H1 (cell line): Measurements from ENCODE around the gene IFNL4. TPM values are rescaled to one million over a fixed set of nuclear protein-coding genes. Genes with fewer than 3 reads are reported as not detected.

Experiments
- CTCF ChIA-PET: fragments of 300-600 bp; sonication (Branson Sonifier 250); formaldehyde crosslinking; loops from one replicate; lab custom pipeline; 2021; ENCODE audit not compliant: partially characterized antibody; lab: Charles Lee
- POLR2A ChIA-PET: fragments of 300-600 bp; sonication (Branson Sonifier 250); formaldehyde crosslinking; loops from one replicate; lab custom pipeline; 2021; ENCODE audit warnings: inconsistent platforms; ENCODE audit not compliant: partially characterized antibody; lab: Charles Lee
- DNase-seq, 2 experiments: peaks; one replicate each; pipeline versions ENCODE4 v3.0.0 to v3.0.0-alpha.2; 2010 to 2022; ENCODE audit warnings: low spot score in 2 of 2, low read depth in 1 of 2, mixed read lengths in 1 of 2
- FAIRE-seq: peaks from 2 replicates; lab custom pipeline; 2011; peaks lifted over from hg19 to GRCh38; lab: Jason Lieb, UNC
- H2AFZ ChIP-seq: 2 replicates; pipeline ENCODE4 v1.8.1; 2012; ENCODE audit warnings: low read length, inconsistent platforms
- H2AK5ac ChIP-seq: 2 replicates; pipeline ENCODE4 v1.6.1; 2013; ENCODE audit warnings: low read depth, low read length
- H2BK120ac ChIP-seq: replicated peaks from 2 replicates; pipeline ENCODE3; 2013; ENCODE audit warnings: low read depth, low read length, inconsistent platforms
- H2BK12ac ChIP-seq: 2 replicates; pipeline ENCODE4 v1.6.1; 2013; ENCODE audit warnings: low read depth, low read length
- H2BK15ac ChIP-seq: 2 replicates; pipeline ENCODE4 v1.6.1; 2013; ENCODE audit warnings: low read length
- H2BK20ac ChIP-seq: 2 replicates; pipeline ENCODE4 v1.6.1; 2013; ENCODE audit warnings: low read length
- H2BK5ac ChIP-seq: 2 replicates; pipeline ENCODE4 v1.6.1; 2013; ENCODE audit warnings: low read depth, low read length
- H3K14ac ChIP-seq: 2 replicates; pipeline ENCODE4 v1.6.1; 2013; ENCODE audit warnings: inconsistent platforms; ENCODE audit not compliant: insufficient read length
- H3K18ac ChIP-seq: 2 replicates; pipeline ENCODE4 v1.6.1; 2013; ENCODE audit warnings: low read length; ENCODE audit errors: extremely low read depth
- H3K23ac ChIP-seq: 2 replicates; pipeline ENCODE4 v1.6.1; 2013; ENCODE audit warnings: inconsistent platforms; ENCODE audit not compliant: insufficient read length
- H3K23me2 ChIP-seq: 2 replicates; pipeline ENCODE4 v1.6.1; 2013; ENCODE audit warnings: low read depth, low read length
- H3K27ac ChIP-seq: 2 replicates; pipeline ENCODE4 v1.6.1; 2011; ENCODE audit warnings: low read depth, low read length, inconsistent platforms
- H3K27me3 ChIP-seq, 4 experiments: replicated peaks in 1 of 4; 1 replicate in 1 of 4; 2 replicates in 3 of 4; pipeline versions ENCODE4 v1.6.1 to v1.8.1; 2011 to 2013; ENCODE audit warnings: low read length in 3 of 4, mild to moderate bottlenecking in 3 of 4, inconsistent platforms in 2 of 4, mixed read lengths in 2 of 4, moderate library complexity in 1 of 4; ENCODE audit not compliant: control insufficient read depth in 3 of 4, insufficient read depth in 3 of 4; ENCODE audit errors: extremely low read depth in 1 of 4
- H3K36me3 ChIP-seq, 4 experiments: 2 replicates each; pipeline versions ENCODE4 v1.6.1 to v1.8.1; 2011 to 2013; ENCODE audit warnings: mild to moderate bottlenecking in 4 of 4, low read length in 3 of 4, moderate library complexity in 2 of 4, control low read depth in 1 of 4, inconsistent platforms in 1 of 4; ENCODE audit not compliant: insufficient read depth in 4 of 4, control insufficient read depth in 2 of 4
- H3K4ac ChIP-seq: replicated peaks from 2 replicates; pipeline ENCODE3; 2013; ENCODE audit warnings: low read length, low read depth, mixed read lengths, inconsistent platforms; ENCODE audit not compliant: insufficient read length
- H3K4me1 ChIP-seq, 4 experiments: replicated peaks in 1 of 4; 1 replicate in 1 of 4; 2 replicates in 3 of 4; pipeline versions ENCODE4 v1.6.1 to v1.8.1; 2011 to 2013; ENCODE audit warnings: low read length in 3 of 4, inconsistent platforms in 2 of 4, mixed read lengths in 1 of 4; ENCODE audit not compliant: insufficient read depth in 4 of 4, control insufficient read depth in 3 of 4
- H3K4me2 ChIP-seq, 2 experiments: 2 replicates each; pipeline versions ENCODE4 v1.6.1 to v1.8.1; 2011 to 2013; ENCODE audit warnings: low read depth in 2 of 2, low read length in 2 of 2, control low read depth in 1 of 2, inconsistent platforms in 1 of 2, mild to moderate bottlenecking in 1 of 2; ENCODE audit not compliant: insufficient read depth in 1 of 2
- H3K4me3 ChIP-seq, 4 experiments: fragments of 200-600, 300-600 bp in 1 of 4; sonication (generic), shearing (Covaris generic), sonication (Bioruptor Twin) in 1 of 4; 2 replicates each; pipeline versions ENCODE4 v1.5.1 to v1.8.1; 2011 to 2016; ENCODE audit warnings: low read length in 4 of 4, low read depth in 3 of 4, control low read depth in 2 of 4, inconsistent platforms in 2 of 4, mild to moderate bottlenecking in 2 of 4, mixed read lengths in 1 of 4, moderate library complexity in 1 of 4; ENCODE audit not compliant: insufficient read depth in 2 of 4; ENCODE audit errors: extremely low read depth in 1 of 4
- H3K56ac ChIP-seq: replicated peaks from 2 replicates; pipeline ENCODE3; 2013; ENCODE audit warnings: low read depth, mild to moderate bottlenecking, mixed read lengths, low read length, inconsistent platforms; ENCODE audit not compliant: insufficient read length
- H3K79me1 ChIP-seq: 2 replicates; pipeline ENCODE4 v1.6.1; 2013; ENCODE audit warnings: low read depth, low read length, control low read depth
- H3K79me2 ChIP-seq, 2 experiments: 2 replicates each; pipeline versions ENCODE4 v1.6.1 to v1.8.1; 2012 to 2013; ENCODE audit warnings: low read length in 2 of 2, mild to moderate bottlenecking in 2 of 2, inconsistent platforms in 1 of 2; ENCODE audit not compliant: insufficient read depth in 2 of 2, control insufficient read depth in 1 of 2
- H3K9ac ChIP-seq, 4 experiments: replicated peaks in 1 of 4; 1 replicate in 1 of 4; 2 replicates in 3 of 4; pipeline versions ENCODE4 v1.6.1 to v1.8.1; 2011 to 2013; ENCODE audit warnings: low read depth in 3 of 4, low read length in 3 of 4, control low read depth in 2 of 4, mild to moderate bottlenecking in 2 of 4, moderate library complexity in 2 of 4, inconsistent platforms in 1 of 4; ENCODE audit errors: extremely low read depth in 1 of 4
- H3K9me3 ChIP-seq, 2 experiments: 2 replicates each; pipeline versions ENCODE4 v1.6.1 to v1.8.1; 2012 to 2013; ENCODE audit warnings: mild to moderate bottlenecking in 2 of 2, moderate library complexity in 2 of 2, control low read depth in 1 of 2, inconsistent platforms in 1 of 2, low read depth in 1 of 2, low read length in 1 of 2, mixed read lengths in 1 of 2; ENCODE audit not compliant: insufficient read depth in 2 of 2
- H4K20me1 ChIP-seq, 2 experiments: replicated peaks in 1 of 2; 2 replicates each; pipeline versions ENCODE3 to v1.8.1; 2011 to 2013; ENCODE audit warnings: inconsistent platforms in 2 of 2, low read length in 2 of 2, mild to moderate bottlenecking in 1 of 2; ENCODE audit not compliant: insufficient read depth in 2 of 2, control insufficient read depth in 1 of 2
- H4K5ac ChIP-seq: 2 replicates; pipeline ENCODE4 v1.6.1; 2013; ENCODE audit warnings: low read length, low read depth, mixed read lengths, inconsistent platforms; ENCODE audit not compliant: insufficient read length
- H4K8ac ChIP-seq: 2 replicates; pipeline ENCODE4 v1.8.0; 2013; ENCODE audit warnings: mild to moderate bottlenecking, moderate library complexity, low read length, inconsistent platforms; ENCODE audit not compliant: insufficient read depth; ENCODE audit errors: extremely low read depth
- H4K91ac ChIP-seq: replicated peaks from 2 replicates; pipeline ENCODE3; 2013; ENCODE audit warnings: low read length, mixed read lengths, inconsistent platforms; ENCODE audit not compliant: insufficient read length
- ASH2L ChIP-seq: fragments of 200-600, 300-600 bp; sonication (generic); IDR thresholded peaks from one replicate; pipeline ENCODE4 v1.7.1; 2017; ENCODE audit warnings: low read length
- CHD1 ChIP-seq: IDR thresholded peaks from 2 replicates; pipeline ENCODE4 v1.6.1; 2012; ENCODE audit warnings: low read depth, low read length, improper control_type of control experiment
- EZH2 ChIP-seq: fragments of 200-600 bp; sonication (generic); IDR thresholded peaks from 2 replicates; pipeline ENCODE4 v1.7.1; 2012; ENCODE audit warnings: low read depth, mild to moderate bottlenecking, moderate library complexity, low read length, inconsistent platforms; ENCODE audit not compliant: severe bottlenecking
- SIN3A ChIP-seq, 2 experiments: IDR thresholded peaks in 1 of 2; conservative IDR thresholded peaks in 1 of 2; 2 replicates each; pipeline ENCODE4 v1.6.1; 2011 to 2012; ENCODE audit warnings: low read length in 2 of 2, improper control_type of control experiment in 1 of 2, low read depth in 1 of 2, mild to moderate bottlenecking in 1 of 2
- SP1 ChIP-seq: IDR thresholded peaks from 2 replicates; pipeline ENCODE4 v1.6.1; 2011; ENCODE audit warnings: low read depth, low read length
- TBP ChIP-seq: IDR thresholded peaks from 2 replicates; pipeline ENCODE4 v1.6.1; 2011; ENCODE audit warnings: low read depth, low read length, improper control_type of control experiment
- WGBS, 2 experiments: shearing (Covaris generic) in 1 of 2; methylation state at CpG; one replicate each; pipeline versions ENCODE4 v1.1.6 to v1.1.7; 2013 to 2015; ENCODE audit warnings: low lambda C conversion rate in 2 of 2, mixed read lengths in 2 of 2, inconsistent platforms in 1 of 2, low coverage in 1 of 2, missing lambda C conversion rate in 1 of 2; ENCODE audit not compliant: insufficient replicate concordance in 2 of 2, insufficient coverage in 1 of 2, insufficient read length in 1 of 2; ENCODE audit errors: extremely low coverage in 1 of 2, missing lambda C conversion rate in 1 of 2; 5-methylcytosine and 5-hydroxymethylcytosine counted together
- polyA plus RNA-seq, 7 experiments: library from polyadenylated mRNA; depleted of rRNA in 3 of 7; stranded (reverse) in 5 of 7; unstranded in 2 of 7; fragments of >200 nt in 5 of 7; fragments of 200-250 nt in 2 of 7; gene quantifications; 1 replicate in 5 of 7; 2 replicates in 1 of 7; 4 replicates in 1 of 7; pipeline versions ENCODE4 v1.2.1 to v1.2.3, GENCODE V29; 2011 to 2013; ENCODE audit warnings: missing spikeins in 2 of 7, mixed read lengths in 2 of 7
- total RNA-seq: library from RNA; stranded (reverse); fragmentation: NEBNext Ultra II Directional; extraction: Animal tissue kit (Norgen Biotek cat#: 25700); gene quantifications from 2 replicates; pipeline ENCODE4 v1.2.1, GENCODE V29; 2021
- TF ChIP-seq, protein P1 (sequence below): IDR thresholded peaks from 2 replicates; pipeline ENCODE4 v1.6.1; 2011; ENCODE audit warnings: low read depth, mild to moderate bottlenecking, low read length; ENCODE audit not compliant: insufficient read depth

Gene IFNL4
- total and polyA plus RNA-seq, 2 of the 8 experiments (the other 6 are each of a cell fraction or from before 2014, with no cell fraction given): not detected

DNA sequence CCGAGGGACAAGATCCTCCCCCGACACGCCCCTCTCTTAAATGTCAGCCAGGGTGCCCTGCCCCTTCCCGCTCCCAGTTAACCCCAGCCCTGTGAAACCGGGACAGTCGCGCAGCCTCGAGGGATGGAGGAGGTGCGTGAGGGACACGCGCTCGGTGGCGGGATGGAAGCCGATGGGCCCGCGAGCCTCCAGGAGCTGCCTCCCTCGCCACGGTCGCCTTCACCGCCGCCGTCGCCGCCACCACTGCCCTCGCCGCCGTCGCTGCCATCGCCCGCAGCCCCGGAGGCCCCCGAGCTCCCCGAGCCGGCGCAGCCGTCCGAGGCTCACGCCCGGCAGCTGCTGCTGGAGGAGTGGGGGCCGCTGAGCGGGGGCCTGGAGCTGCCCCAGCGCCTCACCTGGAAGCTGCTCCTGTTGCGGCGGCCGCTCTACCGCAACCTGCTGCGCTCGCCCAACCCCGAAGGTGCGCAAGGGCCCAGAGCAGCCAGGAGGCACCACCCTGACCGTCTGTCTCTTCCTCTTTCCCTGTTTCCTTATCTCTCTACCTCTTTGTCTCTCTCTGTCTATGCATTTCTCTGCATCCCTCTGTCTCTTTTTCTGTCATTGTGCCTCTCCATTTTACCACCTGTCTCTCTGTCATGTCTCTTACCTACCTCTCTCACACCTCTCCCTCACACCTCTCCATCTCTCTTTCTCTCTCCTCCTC is 51.6 kb downstream of the IFNL4 start, which contains the start of gene NCCRP1:
TSS of gene NCCRP1 (plus strand) at position 105 of the 703 bp plus-strand sequence. CDS start at position 124, 19 bp downstream.
- H2AK5ac ChIP-seq: no peak within 1 kb of the TSS
- peak within 1 kb of the TSS; percentile 23; the same call in 1 of the 2 replicates for H2AFZ ChIP-seq
- H3K9ac ChIP-seq: peak within 1 kb of the TSS in 1 of 4 experiments; percentile 22; a peak in 1 of 7 replicates
- peak within 1 kb of the TSS; percentile 48 for H3K18ac ChIP-seq
- H3K23ac ChIP-seq: no peak within 1 kb of the TSS
- no peaks in the 10 kb centered on the region for H3K36me3 ChIP-seq
- H3K23me2 ChIP-seq: peaks cover 8% of the 10 kb centered on the region; the same call in 1 of the 2 replicates
- peak within 1 kb of the TSS; percentile 10 for H4K91ac ChIP-seq
- H3K79me1 ChIP-seq: no peaks in the 10 kb centered on the region
- H2BK120ac ChIP-seq: no peak within 1 kb of the TSS
- H3K4me2 ChIP-seq: peak within 1 kb of the TSS; percentile 43 to 85
- no peak within 1 kb of the TSS for H3K27ac ChIP-seq
- no peak within 1 kb of the TSS for H3K14ac ChIP-seq
- peak within 1 kb of the TSS; percentile 25 to 62 (median 40); a peak in 7 of 8 replicates for H3K4me3 ChIP-seq
- H2BK5ac ChIP-seq: no peak within 1 kb of the TSS
- no peak within 1 kb of the TSS for H2BK20ac ChIP-seq
- H4K5ac ChIP-seq: no peak within 1 kb of the TSS
- peaks cover 0 to 9% (median 8%) of the 10 kb centered on the region in 4 experiments; a peak in 6 of 7 replicates for H3K4me1 ChIP-seq
- H3K27me3 ChIP-seq: peaks cover 11 to 29% (median 21%) of the 10 kb centered on the region in 4 experiments
- peak within 1 kb of the TSS; percentile 39; the same call in 1 of the 2 replicates for H2BK12ac ChIP-seq
- ChIA-PET POLR2A (interaction anchor here (1.4 to 1.7 kb wide), 4 partner anchors 10 to 238 kb away, joined by 3 to 6 read pairs (median 4); partner anchors contain the start of gene RPS16), CTCF (interaction anchor here (0.6 to 7.1 kb wide), 10 partner anchors 8 to 235 kb away, joined by 3 to 53 read pairs (median 8); no protein-coding TSS in a partner anchor)
- peak within 1 kb of the TSS; percentile 5; the same call in 1 of the 2 replicates for H4K8ac ChIP-seq
- peaks cover 0 to 2% of the 10 kb centered on the region in 2 experiments for H4K20me1 ChIP-seq
- peak within 1 kb of the TSS; percentile 81; the same call in 1 of the 2 replicates for H2BK15ac ChIP-seq
- no peak within 1 kb of the TSS for H3K56ac ChIP-seq
- no peaks in the 10 kb centered on the region for H3K79me2 ChIP-seq
- H3K9me3 ChIP-seq: no peaks in the 10 kb centered on the region
- WGBS, 2 experiments: 6% methylated on average over 38 of the region's 51 CpGs; no CpG with 5 or more reads in 1 of the 2 experiments
- DNase-seq (peak in 1 of 2 experiments; percentile 77), FAIRE-seq (no peak)
- H3K4ac ChIP-seq: no peak within 1 kb of the TSS
- peak; percentile 48 for TF ChIP-seq EZH2
- TF ChIP-seq SP1: no peak
- no peak for TF ChIP-seq CHD1
- no peak for TF ChIP-seq TBP
- no peak for TF ChIP-seq SIN3A (conservative IDR thresholded peaks at IDR 0.05 in 1 of 2, IDR thresholded peaks at IDR 0.05 in 1 of 2; ENCODE audit: low read depth in 1 of 2, low read length in 2 of 2)
- TF ChIP-seq, protein P1, sequence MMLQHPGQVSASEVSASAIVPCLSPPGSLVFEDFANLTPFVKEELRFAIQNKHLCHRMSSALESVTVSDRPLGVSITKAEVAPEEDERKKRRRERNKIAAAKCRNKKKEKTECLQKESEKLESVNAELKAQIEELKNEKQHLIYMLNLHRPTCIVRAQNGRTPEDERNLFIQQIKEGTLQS: no peak
- peak; percentile 75 for TF ChIP-seq ASH2L
